ENCODE data around the gene CAPZA2.

DNA sequence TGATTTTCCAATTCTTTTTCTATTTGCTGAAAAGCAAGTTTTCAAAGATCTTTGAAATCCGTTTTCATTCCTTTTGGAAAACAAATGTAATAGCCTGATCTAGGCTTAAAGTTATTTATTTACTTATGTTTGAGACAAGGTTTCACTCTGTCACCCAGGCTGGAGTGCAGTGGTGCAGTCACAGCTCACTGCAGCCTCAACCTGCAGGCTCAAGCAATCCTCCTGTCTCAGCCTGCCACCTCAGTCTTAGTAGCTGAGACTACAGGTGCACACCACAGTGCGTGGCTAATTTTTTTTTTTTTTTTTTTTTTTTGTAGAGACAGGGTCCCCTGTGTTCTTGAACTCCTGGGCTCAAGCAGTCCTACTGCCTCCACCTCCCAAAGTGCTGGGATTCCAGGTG, 95.5 kb downstream of the CAPZA2 start:
- TF ChIP-seq EZH2phosphoT487 (IDR thresholded peaks at IDR 0.05): no peak
- TF ChIP-seq EZH2 (IDR thresholded peaks at IDR 0.05): no peak
- TF ChIP-seq, protein P1, sequence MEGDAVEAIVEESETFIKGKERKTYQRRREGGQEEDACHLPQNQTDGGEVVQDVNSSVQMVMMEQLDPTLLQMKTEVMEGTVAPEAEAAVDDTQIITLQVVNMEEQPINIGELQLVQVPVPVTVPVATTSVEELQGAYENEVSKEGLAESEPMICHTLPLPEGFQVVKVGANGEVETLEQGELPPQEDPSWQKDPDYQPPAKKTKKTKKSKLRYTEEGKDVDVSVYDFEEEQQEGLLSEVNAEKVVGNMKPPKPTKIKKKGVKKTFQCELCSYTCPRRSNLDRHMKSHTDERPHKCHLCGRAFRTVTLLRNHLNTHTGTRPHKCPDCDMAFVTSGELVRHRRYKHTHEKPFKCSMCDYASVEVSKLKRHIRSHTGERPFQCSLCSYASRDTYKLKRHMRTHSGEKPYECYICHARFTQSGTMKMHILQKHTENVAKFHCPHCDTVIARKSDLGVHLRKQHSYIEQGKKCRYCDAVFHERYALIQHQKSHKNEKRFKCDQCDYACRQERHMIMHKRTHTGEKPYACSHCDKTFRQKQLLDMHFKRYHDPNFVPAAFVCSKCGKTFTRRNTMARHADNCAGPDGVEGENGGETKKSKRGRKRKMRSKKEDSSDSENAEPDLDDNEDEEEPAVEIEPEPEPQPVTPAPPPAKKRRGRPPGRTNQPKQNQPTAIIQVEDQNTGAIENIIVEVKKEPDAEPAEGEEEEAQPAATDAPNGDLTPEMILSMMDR (IDR thresholded peaks at IDR 0.05): no peak
